Measurements from ENCODE around the gene CITED4. TPM values are rescaled to one million over a fixed set of nuclear protein-coding genes. Genes with fewer than 3 reads are reported as not detected.

CITED4 gene
- total RNA-seq, 1 experiment from 2014 or later, result 1.3 TPM

- Histone ChIP-seq H3K9me3 (ENCODE audit: low read depth, low read length, poor library complexity, severe bottlenecking) (no peaks in the 10 kb centered on the region), H3K4me3 (ENCODE audit: low read depth, low read length, poor library complexity, severe bottlenecking) (no peak overlapping the region), H3K27me3 (replicated peaks; ENCODE audit: insufficient read depth, low read depth, low read length, poor library complexity) (no peaks in the 10 kb centered on the region), H3K4me1 (ENCODE audit: insufficient read depth, low read length, poor library complexity, severe bottlenecking) (no peaks in the 10 kb centered on the region), H3K36me3 (ENCODE audit: insufficient read depth, low read length, poor library complexity, severe bottlenecking) (no peaks in the 10 kb centered on the region), H3K27ac (ENCODE audit: low read depth, low read length, poor library complexity, severe bottlenecking) (no peak overlapping the region)
- intact Hi-C loops (cut with micrococcal nuclease; ENCODE audit: unreplicated experiment), result no loop called here
- CTCF ChIA-PET, result no interaction called here
- no peak for DNase-seq (ENCODE audit: low spot score)
- POLR2A ChIA-PET (ENCODE audit: low non-redundant PET), result no interaction called here
- no peak for TF ChIP-seq EZH2 (IDR thresholded peaks at IDR 0.05; ENCODE audit: borderline replicate concordance, low read depth, low read length, poor library complexity, severe bottlenecking)
- TF ChIP-seq CTCF (conservative IDR thresholded peaks at IDR 0.05; ENCODE audit: low read depth, low read length), result no peak
- BruUV-seq (replicated peaks), result no TSS peak
These were observed 17.0 kb downstream of the CITED4 start for GRCh38 chr1:40844887-40845878.

- CTCF ChIA-PET, result no interaction called here
These were observed 18.1 kb downstream of the CITED4 start for GRCh38 chr1:40844079-40844478.

GRCh38 chr1:40842691-40843090 lies 19.5 kb downstream of the CITED4 start:
- TF ChIP-seq CTCF (conservative IDR thresholded peaks at IDR 0.05; ENCODE audit: low read depth, low read length) (no peak), EZH2 (IDR thresholded peaks at IDR 0.05; ENCODE audit: borderline replicate concordance, low read depth, low read length, poor library complexity, severe bottlenecking) (no peak)
- CTCF ChIA-PET, result no interaction called here
- Histone ChIP-seq H3K27ac (ENCODE audit: low read depth, low read length, poor library complexity, severe bottlenecking) (no peak overlapping the region), H3K4me3 (ENCODE audit: low read depth, low read length, poor library complexity, severe bottlenecking) (no peak overlapping the region), H3K4me1 (ENCODE audit: insufficient read depth, low read length, poor library complexity, severe bottlenecking) (no peaks in the 10 kb centered on the region), H3K27me3 (replicated peaks; ENCODE audit: insufficient read depth, low read depth, low read length, poor library complexity) (no peaks in the 10 kb centered on the region), H3K9me3 (ENCODE audit: low read depth, low read length, poor library complexity, severe bottlenecking) (no peaks in the 10 kb centered on the region), H3K36me3 (ENCODE audit: insufficient read depth, low read length, poor library complexity, severe bottlenecking) (no peaks in the 10 kb centered on the region)
- POLR2A ChIA-PET (ENCODE audit: low non-redundant PET), result no interaction called here
- intact Hi-C loops (cut with micrococcal nuclease; ENCODE audit: unreplicated experiment), result no loop called here
- no TSS peak for BruUV-seq (replicated peaks)
- no peak for DNase-seq (ENCODE audit: low spot score)

More at GRCh38 chr1:40844079-40844478, 18.1 kb downstream of the CITED4 start:
- Histone ChIP-seq H3K27me3 (replicated peaks; ENCODE audit: insufficient read depth, low read depth, low read length, poor library complexity) (no peaks in the 10 kb centered on the region), H3K27ac (ENCODE audit: low read depth, low read length, poor library complexity, severe bottlenecking) (no peak overlapping the region), H3K4me1 (ENCODE audit: insufficient read depth, low read length, poor library complexity, severe bottlenecking) (no peaks in the 10 kb centered on the region), H3K9me3 (ENCODE audit: low read depth, low read length, poor library complexity, severe bottlenecking) (no peaks in the 10 kb centered on the region), H3K4me3 (ENCODE audit: low read depth, low read length, poor library complexity, severe bottlenecking) (no peak overlapping the region), H3K36me3 (ENCODE audit: insufficient read depth, low read length, poor library complexity, severe bottlenecking) (no peaks in the 10 kb centered on the region)
- no peak for DNase-seq (ENCODE audit: low spot score)
- intact Hi-C loops (cut with micrococcal nuclease; ENCODE audit: unreplicated experiment), result no loop called here
- no TSS peak for BruUV-seq (replicated peaks)
- POLR2A ChIA-PET (ENCODE audit: low non-redundant PET), result no interaction called here
- no peak for TF ChIP-seq CTCF (conservative IDR thresholded peaks at IDR 0.05; ENCODE audit: low read depth, low read length)

All from A673 (cell line).